ENCODE data around the gene GPR78.
"Not testable (repeated sequence)": the region's sequence is repeated elsewhere in the genome, so short reads cannot be mapped to it uniquely, and the experiment has no call there.

GPR78 gene

DNA sequence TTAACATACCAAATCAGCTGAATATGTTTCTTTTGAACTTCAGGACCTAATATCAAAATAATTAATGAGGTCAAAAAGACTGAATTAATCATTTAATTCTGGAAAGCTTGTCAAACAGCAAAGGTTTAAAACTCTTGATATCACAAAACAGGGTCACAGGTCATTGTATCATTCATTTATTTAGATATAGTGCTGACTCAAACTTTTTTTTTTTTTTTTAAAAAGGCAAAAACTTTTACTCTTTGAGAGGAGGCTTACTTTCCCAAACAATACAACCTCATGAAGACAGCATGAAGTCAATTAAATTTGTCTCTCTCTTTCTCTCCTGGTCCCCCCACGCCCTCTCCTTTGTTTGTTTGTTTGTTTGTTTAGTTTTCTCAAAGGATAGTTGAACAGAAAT is 15.6 kb upstream of the GPR78 start:
- no peak for DNase-seq (ENCODE audit: low spot score)

DNA sequence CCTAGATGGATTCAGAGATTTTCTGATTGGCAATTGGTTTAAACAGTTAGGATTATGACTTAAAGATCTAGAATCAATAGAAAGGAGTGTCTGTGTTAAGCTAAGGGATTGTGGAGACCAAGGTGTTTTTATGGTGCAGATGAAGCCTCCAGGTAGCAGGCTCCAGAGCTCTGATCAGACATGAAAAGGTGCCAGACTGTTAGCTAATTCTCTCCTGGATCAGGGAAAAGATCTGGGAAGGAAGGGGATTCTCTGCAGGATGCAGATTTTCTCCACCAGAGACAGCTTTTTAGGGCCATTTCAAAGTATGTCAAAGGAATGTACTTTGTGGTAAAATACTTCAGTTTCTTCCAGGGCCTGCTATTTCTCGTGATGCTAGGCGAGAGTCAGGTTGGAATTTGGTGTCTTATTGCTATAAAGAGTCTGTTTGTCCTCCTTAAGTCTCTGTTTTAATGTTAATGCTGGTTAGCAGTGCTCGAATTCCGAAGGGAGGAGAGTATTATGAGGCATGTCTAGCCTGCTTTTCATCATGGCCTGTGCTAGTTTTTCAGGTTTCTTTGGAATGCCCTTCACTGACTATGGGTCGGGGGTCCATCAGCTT is 12.0 kb upstream of the GPR78 start:
- no peak for DNase-seq (ENCODE audit: low spot score)

DNA sequence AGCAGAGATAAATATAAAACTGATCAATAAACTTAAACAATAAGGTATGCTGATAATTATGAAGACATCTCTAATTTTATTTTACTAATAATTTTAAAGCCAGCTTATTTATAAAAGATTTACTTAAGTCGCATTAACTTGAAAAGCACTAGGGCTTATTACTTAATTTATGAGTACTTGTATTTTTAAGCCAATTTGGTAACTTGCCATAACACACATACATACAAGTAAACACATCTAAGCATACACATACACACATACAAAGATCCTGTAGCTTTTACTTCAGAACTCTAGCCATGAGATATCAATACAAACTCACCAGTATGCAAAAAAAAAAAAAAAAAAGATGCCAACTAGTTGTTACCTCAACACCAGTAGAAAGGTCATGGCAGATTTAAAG is 10.0 kb upstream of the GPR78 start:
- DNase-seq (ENCODE audit: low spot score): no peak

DNA sequence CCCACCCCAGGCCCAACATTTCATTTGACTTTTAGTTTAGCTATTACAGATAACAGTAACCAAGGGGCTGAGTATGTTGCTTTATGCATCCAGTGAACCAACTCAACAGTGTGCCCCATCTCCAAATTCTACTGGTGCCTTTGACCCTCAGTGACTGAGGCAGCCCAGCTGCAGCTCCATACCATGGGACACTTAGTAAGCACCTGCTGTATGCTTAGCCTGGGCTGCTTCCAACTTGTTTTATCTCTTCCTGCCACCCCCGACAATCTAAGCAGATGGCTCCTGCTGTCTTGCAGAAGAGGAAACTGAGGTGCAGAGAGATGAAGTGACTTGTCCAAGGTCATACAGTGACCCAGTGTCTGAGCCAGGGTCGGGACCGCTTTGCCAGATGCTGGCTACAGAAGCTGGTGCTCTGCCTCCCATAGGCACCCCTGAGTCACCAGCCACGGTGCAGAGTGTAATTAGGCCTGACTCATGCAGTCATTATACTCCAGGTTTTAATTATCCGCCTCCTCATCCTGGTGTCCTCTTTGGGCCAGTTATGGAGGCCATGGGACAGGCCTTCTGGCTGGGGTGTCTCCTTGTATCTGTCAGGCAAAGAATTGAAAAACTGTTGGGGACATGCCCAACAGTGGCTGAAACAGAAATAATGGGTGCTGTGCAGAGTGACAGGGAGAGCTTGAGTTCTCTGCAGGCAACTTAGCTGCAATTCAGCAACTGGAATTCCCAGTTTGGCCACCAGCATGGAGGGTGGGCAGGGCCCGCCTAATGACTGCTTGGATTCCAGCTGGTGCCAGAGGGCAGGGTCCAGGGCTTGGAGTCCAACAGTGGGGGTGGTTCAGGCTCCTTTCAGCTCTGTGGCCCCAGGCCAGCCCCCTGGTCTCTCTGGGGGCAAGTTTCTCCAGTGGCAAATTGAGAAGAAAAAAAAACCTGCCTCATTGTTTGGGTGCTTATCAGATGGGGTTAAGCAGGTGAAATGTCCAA is 8.2 kb upstream of the GPR78 start:
- DNase-seq (ENCODE audit: low spot score): no peak

DNA sequence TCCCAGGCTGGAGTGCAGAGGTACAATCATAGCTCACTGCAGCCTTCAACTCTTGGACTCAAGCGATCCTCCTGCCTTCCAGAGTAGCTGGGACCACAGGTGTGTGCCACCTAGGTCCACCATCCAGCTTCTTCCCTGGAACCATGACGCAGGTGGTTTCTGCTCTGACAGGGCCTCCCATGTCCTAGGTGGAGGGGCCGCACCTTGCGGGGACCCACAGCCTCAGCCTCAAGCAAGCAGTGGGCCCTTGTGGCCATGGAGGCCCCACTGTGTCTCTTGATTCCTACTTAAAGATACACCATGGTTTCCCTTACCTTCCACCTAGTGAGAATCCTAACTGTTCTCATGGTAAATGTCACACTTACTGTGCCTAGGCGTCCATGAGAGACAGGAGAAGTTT is 6.9 kb upstream of the GPR78 start:
- DNase-seq (ENCODE audit: low spot score): no peak

DNA sequence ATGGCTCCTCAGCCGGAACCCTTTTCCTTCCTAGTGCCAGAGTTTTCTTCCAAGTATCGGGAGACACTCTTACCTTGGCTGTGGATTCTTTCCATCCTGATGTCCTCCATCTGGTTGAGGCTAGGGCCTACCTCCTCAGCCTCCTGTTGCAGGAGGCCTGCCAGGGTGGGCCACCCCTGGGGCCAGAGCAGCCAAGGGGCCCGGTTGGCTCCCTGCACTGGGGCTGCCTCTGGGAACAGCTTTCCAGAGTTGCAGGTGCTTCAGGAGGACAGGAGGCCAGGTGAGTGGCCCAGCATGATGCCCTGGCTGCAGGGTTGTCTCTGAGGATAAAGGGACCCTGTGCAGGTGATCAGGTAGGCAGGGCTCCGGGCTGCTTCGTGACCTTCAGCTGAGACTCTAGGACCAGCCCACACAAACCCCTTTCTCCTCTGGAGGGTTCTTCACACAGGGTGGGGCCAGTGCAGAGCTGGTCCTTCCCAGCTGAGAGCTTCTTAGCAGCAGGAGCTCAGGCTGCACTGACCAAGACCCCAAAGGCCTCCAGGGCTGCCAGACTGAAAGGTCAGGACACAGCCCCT is 5.3 kb upstream of the GPR78 start:
- no peak for DNase-seq (ENCODE audit: low spot score)

DNA sequence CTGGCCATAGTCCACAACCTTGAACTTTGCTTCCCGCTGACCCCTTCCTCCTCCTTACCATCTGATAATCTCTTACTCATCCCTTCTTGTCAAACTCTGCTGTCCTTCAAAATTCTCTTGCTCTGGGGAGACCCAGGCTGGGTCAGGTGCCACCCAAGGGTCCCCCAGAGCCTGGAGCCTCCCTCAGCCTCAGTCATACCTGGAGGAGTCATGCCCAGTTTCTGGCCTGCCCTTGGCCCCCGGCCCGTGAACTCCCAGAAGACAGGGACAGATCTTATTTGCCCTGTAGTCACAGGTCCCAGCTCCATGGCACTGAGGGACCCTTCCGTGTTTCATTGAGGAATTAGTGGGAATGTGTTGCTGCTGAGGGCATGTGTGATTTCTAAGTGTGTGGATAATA is 4.7 kb upstream of the GPR78 start:
- DNase-seq (ENCODE audit: low spot score): no peak

DNA sequence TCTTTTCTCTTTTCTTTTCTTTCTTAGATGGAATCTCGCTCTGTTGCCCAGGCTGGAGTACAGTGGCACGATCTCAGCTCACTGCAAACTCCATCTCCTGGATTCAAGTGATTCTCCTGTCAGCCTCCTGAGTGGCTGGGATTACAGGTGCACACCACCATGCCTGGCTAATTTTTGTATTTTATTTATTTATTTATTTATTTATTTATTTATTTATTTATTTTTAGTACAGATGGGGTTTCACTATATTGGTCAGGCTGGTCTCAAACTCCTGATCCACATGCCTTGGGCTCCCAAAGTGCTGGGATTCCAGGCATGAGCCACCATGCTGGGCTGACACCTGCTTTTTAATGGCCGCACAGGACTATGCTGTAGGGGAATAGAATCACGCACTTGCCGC is 3.6 kb upstream of the GPR78 start:
- not testable (repeated sequence) for DNase-seq (ENCODE audit: low spot score)

DNA sequence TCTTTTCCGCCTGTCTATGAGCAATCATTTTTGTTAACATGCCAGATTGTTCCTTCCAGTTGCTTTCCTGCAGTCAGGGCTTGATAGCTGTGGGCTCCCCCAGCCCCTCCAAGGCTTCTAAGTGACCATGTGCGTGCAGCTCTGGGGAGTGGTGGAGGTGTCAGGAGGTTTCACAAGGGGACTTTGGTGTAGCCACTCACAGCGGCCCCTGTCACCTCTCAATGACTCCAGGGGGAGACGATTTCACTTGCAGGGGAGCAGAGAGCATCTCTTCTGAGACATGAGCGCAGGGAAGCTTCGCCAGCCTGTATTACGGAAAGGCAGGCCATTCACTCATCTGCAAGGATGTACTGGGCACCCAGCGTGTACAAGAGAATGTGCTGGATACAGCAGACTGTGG is 3.1 kb upstream of the GPR78 start:
- no peak for DNase-seq (ENCODE audit: low spot score)

DNA sequence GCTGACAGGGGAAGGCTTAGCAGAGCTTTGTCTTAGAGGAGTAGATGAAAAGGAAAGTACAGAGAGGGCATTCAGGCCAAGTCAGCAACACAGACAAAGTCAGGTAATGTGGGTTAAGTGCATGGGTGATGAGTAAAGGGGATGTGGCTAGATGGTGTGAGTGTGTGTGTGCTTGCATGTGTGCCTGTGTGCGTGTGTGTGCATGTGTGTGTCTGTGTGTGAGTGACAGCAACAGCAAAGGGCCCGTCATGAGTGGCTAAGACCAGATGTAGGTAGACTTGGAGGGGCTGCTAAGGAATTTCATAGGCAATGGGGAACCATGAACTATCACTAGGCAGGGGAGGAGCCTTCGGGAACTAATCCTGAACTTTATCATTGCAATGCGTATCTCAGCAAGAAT is 2.2 kb upstream of the GPR78 start:
- DNase-seq (ENCODE audit: low spot score): no peak

DNA sequence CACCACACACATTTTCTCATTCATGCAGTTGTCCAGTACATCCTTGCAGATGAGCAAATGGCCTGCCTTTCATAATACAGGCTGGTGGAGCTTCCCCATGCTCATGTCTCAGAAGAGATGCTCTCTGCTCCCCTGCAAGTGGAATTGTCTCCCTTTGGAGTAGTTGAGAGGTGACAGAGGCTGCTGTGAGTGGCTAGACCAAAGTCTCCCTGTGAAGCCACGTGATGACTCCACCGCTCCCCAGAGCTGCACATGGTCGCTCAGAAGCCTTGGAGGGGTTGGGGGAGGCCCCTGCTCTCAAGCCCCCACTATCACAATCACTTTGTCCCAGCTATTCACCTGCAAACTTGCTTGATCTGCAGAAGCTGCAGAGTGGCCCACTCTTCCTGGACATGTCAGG is 1.5 kb upstream of the GPR78 start:
- no peak for DNase-seq (ENCODE audit: low spot score)

DNA sequence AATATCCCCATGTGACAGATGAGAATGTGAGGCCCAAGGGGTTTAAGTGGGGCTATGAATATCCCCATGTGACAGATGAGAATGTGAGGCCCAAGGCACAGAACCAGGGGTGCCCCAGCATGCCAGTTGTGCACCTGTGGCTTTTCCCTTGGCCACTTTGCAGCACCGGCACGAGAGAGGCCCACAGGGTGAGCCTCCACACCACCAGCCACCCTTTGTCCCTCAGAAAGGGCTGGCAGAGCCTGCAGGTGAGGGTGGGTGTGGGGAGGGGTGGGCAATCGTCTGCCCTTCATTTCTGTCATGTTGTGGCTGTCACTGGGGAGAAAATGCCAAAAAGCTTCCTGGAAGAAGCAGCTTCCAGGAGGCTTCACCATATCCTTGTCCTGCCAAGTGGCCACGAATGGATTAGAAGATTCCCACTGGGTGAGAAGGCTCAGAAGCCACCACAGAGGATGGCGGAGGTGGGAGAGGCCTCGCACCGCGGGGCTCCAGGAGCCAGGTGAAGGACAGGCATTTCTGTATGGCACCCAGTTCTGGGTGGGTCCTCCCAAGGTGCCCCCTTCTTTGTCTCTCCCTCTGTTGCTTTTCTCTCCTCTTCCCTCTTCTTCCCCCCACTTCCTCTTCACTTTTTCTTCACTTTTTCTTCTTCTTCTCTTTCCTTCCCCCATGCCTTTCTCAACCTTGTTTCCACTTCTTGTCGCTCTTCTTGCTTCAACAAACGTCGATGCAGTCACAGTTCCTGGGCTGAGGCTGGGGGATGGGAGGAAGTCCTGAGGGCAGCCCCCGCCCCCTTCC is 469 bp upstream of the GPR78 start:
- DNase-seq (ENCODE audit: low spot score): no peak

DNA sequence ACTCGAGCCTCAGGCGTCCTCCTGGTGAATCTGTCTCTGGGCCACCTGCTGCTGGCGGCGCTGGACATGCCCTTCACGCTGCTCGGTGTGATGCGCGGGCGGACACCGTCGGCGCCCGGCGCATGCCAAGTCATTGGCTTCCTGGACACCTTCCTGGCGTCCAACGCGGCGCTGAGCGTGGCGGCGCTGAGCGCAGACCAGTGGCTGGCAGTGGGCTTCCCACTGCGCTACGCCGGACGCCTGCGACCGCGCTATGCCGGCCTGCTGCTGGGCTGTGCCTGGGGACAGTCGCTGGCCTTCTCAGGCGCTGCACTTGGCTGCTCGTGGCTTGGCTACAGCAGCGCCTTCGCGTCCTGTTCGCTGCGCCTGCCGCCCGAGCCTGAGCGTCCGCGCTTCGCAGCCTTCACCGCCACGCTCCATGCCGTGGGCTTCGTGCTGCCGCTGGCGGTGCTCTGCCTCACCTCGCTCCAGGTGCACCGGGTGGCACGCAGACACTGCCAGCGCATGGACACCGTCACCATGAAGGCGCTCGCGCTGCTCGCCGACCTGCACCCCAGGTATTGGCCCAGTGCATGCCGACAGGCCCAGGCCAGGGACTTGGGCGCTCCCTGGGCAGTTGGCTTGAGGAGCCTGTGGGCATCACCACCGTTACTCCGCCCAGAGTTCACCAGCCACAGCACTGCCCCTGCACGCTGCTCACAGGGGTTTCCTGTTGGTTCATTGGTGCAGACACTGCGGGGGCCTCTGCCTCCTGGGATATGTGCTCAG is 1.1 kb downstream of the GPR78 start:
- DNase-seq (ENCODE audit: low spot score): no peak

DNA sequence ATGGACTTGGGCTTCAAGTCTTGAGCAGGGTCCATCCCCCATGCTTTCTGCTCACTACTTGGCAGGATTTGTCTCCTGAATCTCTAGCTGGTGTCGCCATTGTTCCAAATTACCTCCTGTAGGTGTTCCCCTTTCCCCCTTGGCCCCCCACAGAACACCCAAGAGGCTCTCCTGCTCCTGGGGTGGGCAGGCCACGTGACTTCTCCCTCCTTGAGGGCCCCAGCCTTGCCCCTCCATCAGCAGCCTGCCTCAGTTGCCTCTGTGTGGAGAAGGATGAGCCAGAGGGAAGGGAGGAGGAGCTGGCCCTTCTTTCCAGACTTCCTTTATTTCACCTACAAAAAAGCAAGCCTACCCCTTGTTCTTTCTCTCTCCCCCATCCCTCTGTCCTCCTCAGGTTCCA is 1.8 kb downstream of the GPR78 start:
- no peak for DNase-seq (ENCODE audit: low spot score)

DNA sequence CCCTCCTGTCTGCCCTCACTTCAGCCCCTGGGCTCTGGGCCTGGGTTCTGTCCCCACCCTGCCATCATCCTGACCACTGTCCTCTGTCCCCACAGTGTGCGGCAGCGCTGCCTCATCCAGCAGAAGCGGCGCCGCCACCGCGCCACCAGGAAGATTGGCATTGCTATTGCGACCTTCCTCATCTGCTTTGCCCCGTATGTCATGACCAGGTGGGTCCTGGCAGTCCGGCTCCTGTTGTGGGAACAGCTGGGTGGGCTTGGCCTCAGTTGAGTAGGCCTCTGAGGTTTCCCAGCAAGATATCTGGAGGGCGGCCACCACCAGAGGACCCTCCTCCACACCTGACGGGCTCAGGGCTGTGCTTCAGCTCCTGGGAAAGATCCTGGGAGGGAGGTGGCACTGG is 2.2 kb downstream of the GPR78 start:
- DNase-seq (ENCODE audit: low spot score): no peak

DNA sequence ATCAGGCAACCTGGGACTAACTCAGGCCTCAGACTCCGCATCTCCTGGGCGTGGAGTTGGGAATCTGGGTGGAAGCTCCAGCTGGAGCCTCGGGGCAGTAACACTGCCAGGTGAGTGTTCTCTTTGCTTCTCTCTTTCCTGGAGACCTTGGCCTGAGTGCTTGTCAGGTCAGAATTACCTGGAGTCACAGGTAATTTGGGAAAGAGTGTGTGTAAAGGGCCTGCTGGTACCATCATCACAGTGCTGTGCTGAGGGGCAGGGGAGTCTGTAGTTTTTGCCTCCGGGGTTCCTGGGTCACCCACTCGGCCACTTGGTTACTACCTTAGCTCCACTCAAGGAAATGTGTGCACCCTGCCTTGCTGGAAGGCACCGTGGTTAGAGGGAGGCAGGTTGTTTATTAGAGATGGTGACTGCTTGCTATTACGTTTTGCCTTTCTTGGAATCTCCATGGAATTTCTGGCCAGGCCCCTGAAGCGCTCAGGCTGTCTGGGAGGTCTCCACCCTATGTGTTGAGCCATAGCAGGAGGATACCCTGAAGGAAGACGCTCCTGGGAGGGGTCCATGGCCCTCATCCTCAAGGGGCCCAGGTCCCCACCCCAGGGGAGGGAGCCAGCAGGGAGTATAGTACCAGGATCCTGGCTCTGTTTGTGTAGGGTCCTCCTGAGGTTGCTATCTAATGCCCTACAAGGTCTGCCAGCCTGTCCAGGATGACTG is 2.9 kb downstream of the GPR78 start:
- no peak for DNase-seq (ENCODE audit: low spot score)

DNA sequence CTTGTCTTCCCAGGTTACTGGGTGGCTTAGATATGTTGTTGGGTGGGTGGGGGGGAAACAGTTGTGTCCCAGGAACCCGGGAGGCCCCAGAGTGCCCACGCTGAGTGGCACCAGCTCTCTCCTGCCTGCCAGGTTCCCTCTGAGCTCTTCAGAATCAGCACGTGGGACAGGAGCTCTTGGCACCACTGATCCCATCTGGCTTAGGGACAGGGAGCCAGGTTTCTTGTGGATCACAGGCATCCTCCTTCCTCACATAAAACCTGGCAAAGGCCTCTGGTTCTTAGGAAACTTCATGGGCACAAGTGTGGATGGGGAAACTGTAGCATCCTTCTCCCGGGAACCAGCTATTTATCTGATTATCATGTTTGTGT is 3.4 kb downstream of the GPR78 start:
- no peak for DNase-seq (ENCODE audit: low spot score)

DNA sequence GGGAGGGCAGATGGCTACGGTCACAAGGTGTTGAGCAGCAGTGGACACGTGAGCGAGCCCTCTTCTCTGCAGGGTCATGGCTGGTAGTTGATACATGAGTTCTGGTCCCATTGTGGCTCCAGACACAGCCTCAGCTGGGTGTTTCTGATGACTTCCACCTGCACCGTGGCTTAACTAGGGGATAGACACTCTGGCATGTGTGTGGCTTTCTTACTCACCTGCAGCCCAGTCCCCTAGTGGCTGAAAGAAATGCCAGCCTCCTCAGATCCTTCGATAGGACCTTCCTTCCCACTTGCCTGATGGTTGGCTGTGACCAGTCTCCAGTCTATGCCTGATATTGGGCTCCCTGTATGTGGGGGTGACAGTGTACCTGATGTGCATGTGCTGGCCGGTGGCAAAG is 5.0 kb downstream of the GPR78 start:
- no peak for DNase-seq (ENCODE audit: low spot score)

DNA sequence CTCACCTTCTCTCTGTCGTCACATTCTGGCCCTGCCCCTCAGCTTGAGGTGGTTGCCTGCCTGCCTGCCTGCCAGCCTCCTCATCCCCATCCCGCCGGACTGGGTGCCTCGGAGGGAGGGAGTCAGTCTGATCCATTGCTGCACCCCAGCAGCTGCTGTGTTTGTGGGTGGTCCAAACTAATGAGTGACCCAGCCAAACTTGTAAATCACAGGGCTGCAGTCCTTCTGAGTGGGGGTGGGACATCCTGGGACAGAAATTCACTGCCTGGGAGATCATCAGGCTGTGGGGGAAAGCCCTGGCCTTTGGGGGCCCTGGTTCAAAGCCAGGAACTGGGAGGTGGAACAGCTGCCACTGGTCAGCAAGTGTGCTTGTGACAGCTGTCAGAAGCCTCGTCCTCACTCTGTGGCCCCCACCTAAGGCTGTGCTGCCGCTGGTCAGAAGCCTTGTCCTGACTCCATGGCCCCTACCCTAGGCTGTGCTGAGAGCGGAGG is 5.6 kb downstream of the GPR78 start:
- no peak for DNase-seq (ENCODE audit: low spot score)

DNA sequence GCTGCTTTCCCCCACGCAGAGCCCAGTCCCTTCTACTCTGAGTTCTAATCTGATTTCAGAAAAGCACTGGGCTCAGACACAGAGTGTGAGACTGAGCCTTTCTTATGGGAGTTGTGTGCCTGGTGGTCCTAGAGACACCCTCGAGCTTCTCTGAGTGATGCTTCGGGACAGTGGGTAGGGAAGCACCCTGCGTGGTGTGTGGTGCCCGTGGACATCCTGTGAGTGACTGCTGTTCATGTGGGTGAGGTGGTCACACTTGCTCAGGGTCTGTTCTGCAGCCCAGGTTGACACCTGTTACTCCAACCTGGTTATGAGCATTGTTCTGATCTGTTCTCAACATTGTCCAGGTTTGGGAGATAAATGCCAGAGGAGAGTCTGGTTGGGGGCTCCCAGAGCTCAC is 6.1 kb downstream of the GPR78 start:
- DNase-seq (ENCODE audit: low spot score): no peak
